ENCODE measurements around the gene SERTAD2.

The SERTAD2 gene

GRCh38 chr2:64649013-64649484 is 4.7 kb downstream of the SERTAD2 start:
- DNase-seq (ENCODE audit: low read depth in 3 of 3), result no peak

- DNase-seq (ENCODE audit: low read depth in 3 of 3), result peak; percentile 69 to 82 (median 77)
Observed at GRCh38 chr2:64646007-64646880, 7.5 kb downstream of the SERTAD2 start.

GRCh38 chr2:64644458-64645382 is 9.0 kb downstream of the SERTAD2 start:
- DNase-seq (ENCODE audit: low read depth in 3 of 3), result no peak

GRCh38 chr2:64643838-64644457 is 9.8 kb downstream of the SERTAD2 start:
- DNase-seq (ENCODE audit: low read depth in 3 of 3), result no peak

GRCh38 chr2:64641599-64641998 is 12.1 kb downstream of the SERTAD2 start:
- DNase-seq (ENCODE audit: low read depth in 3 of 3), result no peak

GRCh38 chr2:64640153-64641044 is 13.3 kb downstream of the SERTAD2 start:
- no peak for DNase-seq (ENCODE audit: low read depth in 3 of 3)

- no peak for DNase-seq (ENCODE audit: low read depth in 3 of 3)
Observed at GRCh38 chr2:64639691-64640090, 14.0 kb downstream of the SERTAD2 start.

GRCh38 chr2:64638502-64639120 is 15.1 kb downstream of the SERTAD2 start:
- DNase-seq (ENCODE audit: low read depth in 3 of 3), result no peak

GRCh38 chr2:64637931-64638330 is 15.8 kb downstream of the SERTAD2 start:
- DNase-seq (ENCODE audit: low read depth in 3 of 3), result no peak

- DNase-seq (ENCODE audit: low read depth in 3 of 3), result no peak
Observed at GRCh38 chr2:64637000-64637635, 16.6 kb downstream of the SERTAD2 start.

- no peak for DNase-seq (ENCODE audit: low read depth in 3 of 3)
Observed at GRCh38 chr2:64635976-64636911, 17.5 kb downstream of the SERTAD2 start.

GRCh38 chr2:64634345-64635267 is 19.1 kb downstream of the SERTAD2 start:
- no peak for DNase-seq (ENCODE audit: low read depth in 3 of 3)

GRCh38 chr2:64632835-64633819 is 20.6 kb downstream of the SERTAD2 start:
- DNase-seq (ENCODE audit: low read depth in 3 of 3), result no peak

- no peak for DNase-seq (ENCODE audit: low read depth in 3 of 3)
Observed at GRCh38 chr2:64631771-64632170, 21.9 kb downstream of the SERTAD2 start.

- DNase-seq (ENCODE audit: low read depth in 3 of 3), result no peak
Observed at GRCh38 chr2:64630752-64631151, 23.0 kb downstream of the SERTAD2 start.

GRCh38 chr2:64629875-64630274 is 23.8 kb downstream of the SERTAD2 start:
- no peak for DNase-seq (ENCODE audit: low read depth in 3 of 3)
